GM10266 (cell line): ENCODE data around the gene MINDY3.
"Not testable (repeated sequence)": the region's sequence is repeated elsewhere in the genome, so short reads cannot be mapped to it uniquely, and the experiment has no call there.

Source experiments
- DNase-seq: peaks from one replicate; pipeline ENCODE4 v3.0.0; 2012; ENCODE audit errors: extremely low spot score
- TF ChIP-seq, protein P1 (sequence below): IDR thresholded peaks from 2 replicates; pipeline ENCODE4 v1.5.1; 2012; ENCODE audit warnings: mild to moderate bottlenecking, low read depth; ENCODE audit not compliant: control insufficient read depth, insufficient read depth; ENCODE audit errors: missing control alignments

MINDY3 gene

DNA sequence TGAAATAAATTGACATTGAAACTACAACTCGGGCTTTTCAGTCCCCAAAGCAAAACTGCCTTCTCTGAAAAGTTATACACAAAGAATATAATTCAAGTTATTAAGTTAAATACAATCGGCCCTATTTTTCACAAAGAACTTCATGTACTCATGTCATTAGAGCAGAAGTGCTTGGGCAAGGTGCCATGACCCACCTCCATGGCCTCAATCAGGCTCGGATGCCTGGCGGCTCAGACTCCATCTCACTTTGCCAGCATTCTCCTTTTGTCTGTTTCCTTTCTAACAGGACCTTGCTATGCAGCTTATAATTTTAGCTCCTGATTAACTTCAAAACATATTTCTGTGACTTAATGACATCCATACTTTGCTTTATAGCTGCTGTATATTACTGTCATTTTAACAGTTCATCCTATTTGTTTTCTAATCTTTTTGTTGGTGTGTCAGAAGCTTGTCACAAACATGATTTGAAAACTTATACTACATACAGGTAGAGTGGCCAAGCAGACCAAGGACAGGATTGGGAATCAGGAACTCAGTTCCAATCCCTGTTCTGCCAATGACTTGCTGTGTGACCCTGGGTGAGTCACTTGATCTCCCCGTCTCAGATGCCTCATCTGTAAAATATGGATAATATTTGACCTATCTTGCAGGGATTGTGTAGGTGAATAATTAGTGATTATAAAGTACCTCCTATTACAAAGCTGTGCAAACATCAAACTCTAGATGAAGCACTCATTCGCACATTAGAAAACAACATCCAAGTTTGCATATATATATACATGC lies 79.8 kb downstream of the MINDY3 start:
- TF ChIP-seq, protein P1, sequence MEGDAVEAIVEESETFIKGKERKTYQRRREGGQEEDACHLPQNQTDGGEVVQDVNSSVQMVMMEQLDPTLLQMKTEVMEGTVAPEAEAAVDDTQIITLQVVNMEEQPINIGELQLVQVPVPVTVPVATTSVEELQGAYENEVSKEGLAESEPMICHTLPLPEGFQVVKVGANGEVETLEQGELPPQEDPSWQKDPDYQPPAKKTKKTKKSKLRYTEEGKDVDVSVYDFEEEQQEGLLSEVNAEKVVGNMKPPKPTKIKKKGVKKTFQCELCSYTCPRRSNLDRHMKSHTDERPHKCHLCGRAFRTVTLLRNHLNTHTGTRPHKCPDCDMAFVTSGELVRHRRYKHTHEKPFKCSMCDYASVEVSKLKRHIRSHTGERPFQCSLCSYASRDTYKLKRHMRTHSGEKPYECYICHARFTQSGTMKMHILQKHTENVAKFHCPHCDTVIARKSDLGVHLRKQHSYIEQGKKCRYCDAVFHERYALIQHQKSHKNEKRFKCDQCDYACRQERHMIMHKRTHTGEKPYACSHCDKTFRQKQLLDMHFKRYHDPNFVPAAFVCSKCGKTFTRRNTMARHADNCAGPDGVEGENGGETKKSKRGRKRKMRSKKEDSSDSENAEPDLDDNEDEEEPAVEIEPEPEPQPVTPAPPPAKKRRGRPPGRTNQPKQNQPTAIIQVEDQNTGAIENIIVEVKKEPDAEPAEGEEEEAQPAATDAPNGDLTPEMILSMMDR = no peak
- DNase-seq = no peak

DNA sequence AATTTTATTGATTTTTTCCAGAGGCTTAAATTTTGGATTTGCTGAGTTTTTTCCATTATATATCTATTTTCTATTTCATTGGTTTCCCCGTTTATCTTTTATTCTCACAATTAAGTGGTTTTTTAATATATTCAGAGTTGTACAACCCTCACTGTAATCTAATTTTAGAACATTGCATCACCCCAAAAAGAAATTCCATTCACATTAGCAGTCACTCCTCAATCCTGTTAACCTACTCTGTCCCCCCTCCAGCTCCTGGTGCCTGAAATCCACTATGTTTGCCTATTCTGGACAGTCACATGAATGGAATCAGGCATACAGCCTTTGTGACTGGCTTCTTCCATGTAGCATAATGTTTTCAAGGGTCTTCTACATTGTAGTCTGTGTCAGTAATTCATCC lies 84.8 kb downstream of the MINDY3 start:
- no peak for DNase-seq
- TF ChIP-seq, protein P1 = no peak

DNA sequence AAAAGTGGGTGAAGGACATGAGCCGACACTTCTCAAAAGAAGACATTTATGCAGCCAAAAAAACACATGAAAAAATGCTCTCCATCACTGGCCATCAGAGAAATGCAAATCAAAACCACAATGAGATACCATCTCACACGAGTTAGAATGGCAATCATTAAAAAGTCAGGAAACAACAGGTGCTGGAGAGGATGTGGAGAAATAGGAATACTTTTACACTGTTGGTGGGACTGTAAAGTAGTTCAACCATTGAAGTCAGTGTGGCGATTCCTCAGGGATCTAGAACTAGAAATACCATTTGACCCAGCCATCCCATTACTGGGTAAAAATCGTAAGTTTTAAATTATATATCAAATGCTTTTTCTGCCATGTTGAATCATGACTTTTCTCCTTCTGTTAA lies 85.8 kb downstream of the MINDY3 start:
- DNase-seq = not testable (repeated sequence)

DNA sequence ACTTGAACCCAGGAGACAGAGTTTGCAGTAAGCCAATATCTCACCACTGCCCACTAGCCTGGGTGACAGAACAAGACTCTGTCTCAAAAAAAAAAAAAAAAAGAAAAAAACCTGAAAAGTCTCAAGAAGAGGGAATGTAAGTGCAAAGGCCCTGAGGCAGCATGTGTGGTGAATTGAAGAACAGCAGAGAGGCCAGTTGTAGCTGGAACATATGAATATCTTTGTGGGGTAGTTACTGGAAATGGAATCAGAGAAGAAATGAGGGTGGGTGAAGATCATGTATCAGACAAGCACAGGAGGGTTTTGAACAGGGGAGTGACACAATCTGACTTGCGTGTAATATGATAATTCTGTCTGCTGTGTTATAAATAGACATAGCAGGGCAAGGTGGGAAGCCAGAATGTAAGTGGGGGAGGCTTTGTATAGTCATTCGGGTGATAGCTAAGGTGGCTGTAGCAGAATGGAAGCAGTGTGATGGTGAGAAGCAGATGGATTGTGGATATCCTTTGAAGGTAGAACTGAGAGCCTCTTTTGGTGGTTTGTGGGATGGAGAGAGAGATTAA lies 95.3 kb downstream of the MINDY3 start:
- DNase-seq = no peak
- TF ChIP-seq, protein P1 = no peak

DNA sequence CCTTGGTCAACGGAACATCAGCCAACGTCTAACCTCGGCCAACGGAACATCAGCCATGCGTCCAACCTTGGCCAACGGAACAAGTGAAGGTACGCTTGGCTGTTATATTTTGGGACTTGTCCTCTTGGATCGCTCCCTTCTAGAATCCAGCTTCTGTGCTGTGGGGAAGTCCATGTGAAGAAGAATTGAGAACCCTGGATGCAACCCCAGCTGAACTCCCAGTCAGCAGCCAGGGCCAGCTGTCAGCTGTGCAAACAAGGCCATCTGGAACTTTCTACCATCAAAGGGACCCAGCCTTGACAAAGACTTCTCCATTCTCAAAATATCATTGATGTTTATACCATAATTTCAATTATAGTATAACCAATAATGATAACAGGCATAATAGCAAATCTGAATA lies 97.3 kb downstream of the MINDY3 start:
- TF ChIP-seq, protein P1 = no peak
- no peak for DNase-seq

DNA sequence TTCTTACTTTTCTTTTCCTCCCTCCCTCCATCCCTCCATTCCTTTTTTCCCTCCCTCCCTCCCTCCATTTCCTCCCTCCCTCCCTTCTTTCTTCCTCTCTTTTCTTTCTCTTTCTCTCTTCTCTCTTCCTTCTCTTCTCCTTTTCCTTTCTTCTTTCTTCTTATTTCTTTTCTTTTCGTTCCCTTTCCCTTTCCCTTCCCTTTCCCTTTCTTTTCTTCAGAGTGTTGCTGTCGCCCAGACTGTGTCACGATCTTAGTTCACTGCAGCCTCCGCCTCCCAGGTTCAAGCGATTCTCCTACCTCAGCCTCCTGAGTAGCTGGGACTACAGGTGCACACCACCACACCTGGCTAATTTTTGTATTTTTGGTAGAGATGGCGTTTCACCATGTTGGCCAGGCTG lies 98.1 kb downstream of the MINDY3 start:
- DNase-seq = not testable (repeated sequence)

DNA sequence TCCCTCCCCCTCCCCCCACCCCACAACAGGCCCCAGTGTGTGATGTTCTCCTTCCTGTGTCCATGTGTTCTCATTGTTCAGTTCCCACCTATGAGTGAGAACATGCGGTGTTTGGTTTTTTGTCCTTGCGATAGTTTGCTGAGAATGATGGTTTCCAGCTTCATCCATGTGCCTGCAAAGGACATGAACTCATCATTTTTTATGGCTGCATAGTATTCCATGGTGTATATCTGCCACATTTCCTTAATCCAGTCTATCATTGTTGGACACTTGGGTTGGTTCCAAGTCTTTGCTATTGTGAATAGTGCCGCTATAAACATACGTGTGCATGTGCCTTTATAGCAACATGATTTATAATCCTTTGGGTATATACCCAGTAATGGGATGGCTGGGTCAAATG lies 99.1 kb downstream of the MINDY3 start:
- DNase-seq = not testable (repeated sequence)

DNA sequence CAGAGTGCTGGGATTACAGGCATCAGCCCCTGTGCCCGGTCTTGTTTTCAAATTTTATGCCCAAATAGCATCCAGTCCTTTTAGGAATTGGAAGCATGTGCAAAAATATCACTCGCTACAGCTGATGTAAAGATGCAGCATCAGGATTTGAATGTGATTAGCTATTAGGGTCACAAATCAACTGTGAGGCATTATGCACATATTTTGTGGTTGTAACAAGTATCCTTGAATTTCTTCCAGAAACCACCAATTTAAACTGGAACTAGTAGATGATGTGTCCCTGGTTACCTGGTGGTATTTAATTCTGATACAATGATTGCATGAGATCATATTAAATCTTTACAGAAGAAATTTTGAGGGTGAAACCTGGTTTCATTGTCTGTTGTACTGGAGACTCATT lies 99.6 kb downstream of the MINDY3 start:
- TF ChIP-seq, protein P1 = no peak
- no peak for DNase-seq

DNA sequence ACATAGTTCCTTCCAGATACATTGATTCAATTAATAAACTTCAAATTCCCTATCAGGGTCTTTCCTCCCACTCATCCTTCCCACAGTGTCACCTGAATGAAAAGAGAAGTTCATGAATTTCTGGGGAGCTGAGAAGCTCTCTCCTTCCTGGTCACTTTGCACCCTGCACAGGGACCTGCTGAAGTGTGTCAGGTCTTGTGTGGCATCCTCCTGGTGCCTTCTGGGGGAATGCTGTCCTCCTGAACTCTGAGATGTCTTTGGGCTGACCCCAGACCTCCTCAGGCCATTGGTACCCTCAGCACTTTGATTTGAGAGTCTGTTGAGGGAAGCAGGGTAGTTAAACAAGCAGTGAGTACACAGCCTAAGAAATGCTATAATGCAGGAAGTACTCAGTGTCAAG lies 101.0 kb downstream of the MINDY3 start:
- DNase-seq = no peak
- TF ChIP-seq, protein P1 = no peak
